ENCODE results near the gene BAIAP3.

BAIAP3 gene

DNA sequence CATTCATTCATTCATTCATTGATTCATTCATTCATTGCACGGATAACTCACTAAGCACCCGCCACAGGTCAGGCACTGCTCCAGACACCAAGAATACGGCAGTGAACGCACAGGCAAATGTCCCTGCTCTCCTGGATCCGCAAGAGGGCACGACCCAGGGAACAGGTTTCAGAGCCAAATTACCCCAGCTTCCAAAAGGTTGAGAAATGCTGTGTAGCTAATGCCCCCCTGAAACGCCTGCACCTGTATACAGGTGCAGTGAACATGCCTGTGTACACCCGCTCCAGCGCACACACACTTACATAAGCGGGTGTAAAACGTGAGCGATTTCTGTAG lies 33.6 kb upstream of the BAIAP3 start:
- Histone ChIP-seq H3K9ac (ENCODE audit: low read depth, low read length) (no peak overlapping the region), H3K9me3 (ENCODE audit: insufficient read depth, low read depth, low read length) (no peaks in the 10 kb centered on the region), H3K36me3 (ENCODE audit: insufficient read depth, low read length) (no peaks in the 10 kb centered on the region), H3K27ac (ENCODE audit: low read depth, low read length) (no peak overlapping the region), H3K4me1 (ENCODE audit: insufficient read depth, low read length) (no peaks in the 10 kb centered on the region; the same call in 1 of the 2 replicates), H3K27me3 (ENCODE audit: insufficient read depth, low read length) (peaks cover 5% of the 10 kb centered on the region; the same call in 1 of the 2 replicates), H3K4me3 (ENCODE audit: low read length) (no peak overlapping the region)
- WGBS = 88% methylated on average over 12 of the region's 12 CpGs

DNA sequence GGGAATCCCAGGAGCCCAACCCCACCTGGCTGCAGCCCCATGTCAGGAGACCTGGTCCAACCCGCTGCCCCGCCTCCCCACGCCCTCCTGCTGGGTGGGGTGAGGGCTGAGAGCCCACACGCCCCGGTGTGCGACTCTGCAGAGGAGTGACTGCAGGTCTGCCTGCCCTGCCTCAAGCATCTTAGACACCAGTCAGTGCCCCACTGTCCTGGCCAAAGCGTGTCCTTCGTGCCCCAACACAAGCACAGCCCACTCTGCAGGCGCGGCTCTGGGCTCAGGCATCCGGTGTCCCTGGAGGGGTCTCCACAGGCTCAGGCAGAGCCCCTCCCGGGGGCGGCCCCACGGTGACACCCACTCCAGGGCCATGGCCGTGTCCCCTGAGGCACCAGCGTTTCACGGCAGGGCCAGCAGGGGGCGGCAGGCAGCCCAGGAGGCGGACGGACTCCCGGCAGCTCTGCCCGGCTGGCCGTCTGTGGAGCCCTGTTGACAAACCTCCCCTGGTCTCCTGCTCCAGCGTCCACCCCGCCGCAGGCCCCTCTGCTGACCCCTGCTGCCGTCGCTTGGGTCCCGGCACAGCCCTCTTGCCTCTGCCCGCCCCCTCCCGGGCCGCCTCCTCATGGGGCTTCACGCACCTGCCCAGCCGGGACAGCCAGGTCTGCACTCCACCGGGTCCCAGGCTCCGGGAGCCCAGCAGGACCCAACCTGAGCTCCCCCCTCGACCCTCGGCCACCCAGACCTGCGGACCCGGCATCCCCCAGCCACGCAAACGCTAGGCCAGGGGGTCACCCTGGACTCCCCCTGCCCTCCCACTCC lies 32.6 kb upstream of the BAIAP3 start:
- 27% methylated on average over 42 of the region's 42 CpGs for WGBS
- no peak overlapping the region for H3K9ac ChIP-seq (ENCODE audit: low read depth, low read length)
- H3K27me3 ChIP-seq (ENCODE audit: insufficient read depth, low read length) = peaks cover 5% of the 10 kb centered on the region; the same call in 1 of the 2 replicates

GRCh38 chr16:1301562-1301961 lies 31.9 kb upstream of the BAIAP3 start:
- no peaks in the 10 kb centered on the region for H3K4me1 ChIP-seq (ENCODE audit: insufficient read depth, low read length)
- WGBS = 88% methylated on average over 12 of the region's 12 CpGs
- H3K9me3 ChIP-seq (ENCODE audit: insufficient read depth, low read depth, low read length) = no peaks in the 10 kb centered on the region
- no peak overlapping the region for H3K4me3 ChIP-seq (ENCODE audit: low read length)
- H3K9ac ChIP-seq (ENCODE audit: low read depth, low read length) = no peak overlapping the region
- no peak overlapping the region for H3K27ac ChIP-seq (ENCODE audit: low read depth, low read length)
- H3K27me3 ChIP-seq (ENCODE audit: insufficient read depth, low read length) = peaks cover 5% of the 10 kb centered on the region; the same call in 1 of the 2 replicates
- H3K36me3 ChIP-seq (ENCODE audit: insufficient read depth, low read length) = no peaks in the 10 kb centered on the region

More for the DNA sequence above, 32.6 kb upstream of the BAIAP3 start:
- H3K27ac ChIP-seq (ENCODE audit: low read depth, low read length) = no peak overlapping the region
- no peaks in the 10 kb centered on the region for H3K4me1 ChIP-seq (ENCODE audit: insufficient read depth, low read length)
- no peaks in the 10 kb centered on the region for H3K9me3 ChIP-seq (ENCODE audit: insufficient read depth, low read depth, low read length)
- no peak overlapping the region; the same call in 1 of the 2 replicates for H3K4me3 ChIP-seq (ENCODE audit: low read length)
- no peaks in the 10 kb centered on the region for H3K36me3 ChIP-seq (ENCODE audit: insufficient read depth, low read length)

DNA sequence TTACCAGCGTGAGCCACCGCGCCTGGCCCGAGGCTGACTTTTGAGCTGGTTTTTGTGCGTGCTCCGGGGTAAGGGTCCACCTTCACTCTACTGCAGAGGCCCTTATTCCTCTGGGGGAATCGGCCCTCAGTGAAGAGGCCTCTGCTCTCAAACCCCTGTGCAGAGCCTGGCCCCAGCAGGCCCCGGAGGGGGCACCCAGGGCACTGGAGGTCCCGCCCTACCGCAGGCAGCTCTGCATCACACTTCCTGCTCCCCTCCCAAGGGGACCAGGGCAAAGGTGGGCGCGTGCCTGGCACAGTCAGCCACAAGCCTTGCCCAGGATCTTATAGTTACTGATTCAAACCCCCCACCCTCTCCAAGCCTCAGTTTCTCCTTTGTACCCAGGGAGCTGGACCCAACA lies 27.6 kb upstream of the BAIAP3 start:
- Histone ChIP-seq H3K36me3 (ENCODE audit: insufficient read depth, low read length) (no peaks in the 10 kb centered on the region), H3K27ac (ENCODE audit: low read depth, low read length) (no peak overlapping the region), H3K27me3 (ENCODE audit: insufficient read depth, low read length) (no peaks in the 10 kb centered on the region), H3K9me3 (ENCODE audit: insufficient read depth, low read depth, low read length) (no peaks in the 10 kb centered on the region), H3K9ac (ENCODE audit: low read depth, low read length) (no peak overlapping the region), H3K4me1 (ENCODE audit: insufficient read depth, low read length) (no peaks in the 10 kb centered on the region), H3K4me3 (ENCODE audit: low read length) (no peak overlapping the region)
- 85% methylated on average over 12 of the region's 12 CpGs for WGBS

DNA sequence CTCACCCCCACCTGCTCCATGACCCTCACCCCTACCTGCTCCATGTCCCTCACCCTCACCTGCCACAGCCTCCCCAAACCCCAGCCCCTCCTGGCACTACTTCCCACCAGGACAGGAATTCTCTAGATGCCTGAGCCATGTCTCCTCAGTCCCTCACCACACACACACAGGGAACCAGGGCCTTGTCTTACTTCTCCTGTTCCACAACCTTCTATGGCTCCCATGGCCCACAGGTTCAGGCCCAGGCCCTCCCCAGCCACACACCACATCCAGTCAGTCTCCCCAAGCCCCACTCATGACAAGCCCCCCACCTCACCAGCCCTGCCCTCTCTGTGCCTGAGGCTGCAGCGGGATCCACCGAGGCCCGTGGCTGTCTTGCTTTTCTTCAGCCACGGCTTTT lies 27.1 kb upstream of the BAIAP3 start:
- no peaks in the 10 kb centered on the region for H3K4me1 ChIP-seq (ENCODE audit: insufficient read depth, low read length)
- H3K27me3 ChIP-seq (ENCODE audit: insufficient read depth, low read length) = no peaks in the 10 kb centered on the region
- no peaks in the 10 kb centered on the region for H3K9me3 ChIP-seq (ENCODE audit: insufficient read depth, low read depth, low read length)
- H3K27ac ChIP-seq (ENCODE audit: low read depth, low read length) = no peak overlapping the region
- WGBS = 67% methylated on average over 4 of the region's 4 CpGs
- H3K9ac ChIP-seq (ENCODE audit: low read depth, low read length) = no peak overlapping the region
- H3K4me3 ChIP-seq (ENCODE audit: low read length) = no peak overlapping the region
- no peaks in the 10 kb centered on the region for H3K36me3 ChIP-seq (ENCODE audit: insufficient read depth, low read length)

DNA sequence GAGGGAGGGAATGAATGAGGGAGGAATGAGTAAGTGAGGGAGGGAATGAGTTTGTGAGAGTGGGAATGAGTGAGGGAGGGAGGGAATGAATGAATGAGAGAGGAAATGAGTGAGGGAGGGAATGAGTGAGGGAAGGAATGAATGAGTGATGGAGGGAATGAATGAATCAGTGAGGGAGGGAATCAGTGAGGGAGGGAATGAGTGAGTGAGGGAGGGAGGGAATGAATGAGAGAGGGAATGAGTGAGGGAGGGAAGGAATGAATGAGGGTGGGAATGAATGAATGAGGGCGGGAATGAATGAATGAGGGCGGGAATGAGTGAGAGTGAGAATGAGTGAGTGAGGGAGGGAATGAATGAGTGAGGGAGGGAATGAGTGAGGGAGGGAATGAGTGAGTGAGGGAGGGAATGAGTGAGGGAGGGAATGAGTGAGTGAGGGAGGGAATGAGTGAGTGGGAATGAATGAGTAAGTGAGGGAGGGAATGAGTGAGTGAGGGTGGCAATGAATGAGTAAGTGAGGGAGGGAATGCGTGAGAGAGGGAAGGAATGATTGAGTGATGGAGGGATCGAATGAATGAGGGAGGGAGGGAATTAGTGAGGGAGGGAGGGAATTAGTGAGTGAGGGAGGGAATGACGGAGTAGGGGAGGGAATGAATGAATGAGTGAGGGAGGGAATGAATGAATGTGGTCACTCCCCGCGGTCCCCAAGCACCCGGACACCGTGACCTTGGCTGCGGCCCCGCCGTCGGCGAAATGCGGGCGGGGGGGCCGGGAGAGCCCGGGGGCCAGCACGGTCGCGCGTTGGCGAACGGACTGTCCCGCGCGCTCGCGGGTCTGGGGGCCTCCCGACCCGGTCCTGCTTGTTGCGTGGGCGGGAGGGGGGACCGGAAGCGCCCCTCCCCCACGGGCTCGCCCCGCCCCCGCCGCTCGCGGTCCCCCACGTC lies 25.1 kb upstream of the BAIAP3 start:
- Histone ChIP-seq H3K36me3 (ENCODE audit: insufficient read depth, low read length) (peaks cover 10% of the 10 kb centered on the region; the same call in 1 of the 2 replicates), H3K9ac (ENCODE audit: low read depth, low read length) (no peak overlapping the region), H3K27me3 (ENCODE audit: insufficient read depth, low read length) (no peaks in the 10 kb centered on the region), H3K9me3 (ENCODE audit: insufficient read depth, low read depth, low read length) (no peaks in the 10 kb centered on the region), H3K4me1 (ENCODE audit: insufficient read depth, low read length) (no peaks in the 10 kb centered on the region), H3K27ac (ENCODE audit: low read depth, low read length) (peak overlapping the region; percentile 100), H3K4me3 (ENCODE audit: low read length) (peak overlapping the region; percentile 94)
- 5% methylated on average over 38 of the region's 43 CpGs for WGBS

- H3K27me3 ChIP-seq (ENCODE audit: insufficient read depth, low read length) = no peaks in the 10 kb centered on the region
- under 1% methylated on average over 117 of the region's 117 CpGs for WGBS
These were observed 24.2 kb upstream of the BAIAP3 start, which contains the start of gene UBE2I for GRCh38 chr16:1308977-1309885. TSS of gene UBE2I (plus strand) at chr16:1309636. CDS start at chr16:1314031, 4,395 bp downstream.

DNA sequence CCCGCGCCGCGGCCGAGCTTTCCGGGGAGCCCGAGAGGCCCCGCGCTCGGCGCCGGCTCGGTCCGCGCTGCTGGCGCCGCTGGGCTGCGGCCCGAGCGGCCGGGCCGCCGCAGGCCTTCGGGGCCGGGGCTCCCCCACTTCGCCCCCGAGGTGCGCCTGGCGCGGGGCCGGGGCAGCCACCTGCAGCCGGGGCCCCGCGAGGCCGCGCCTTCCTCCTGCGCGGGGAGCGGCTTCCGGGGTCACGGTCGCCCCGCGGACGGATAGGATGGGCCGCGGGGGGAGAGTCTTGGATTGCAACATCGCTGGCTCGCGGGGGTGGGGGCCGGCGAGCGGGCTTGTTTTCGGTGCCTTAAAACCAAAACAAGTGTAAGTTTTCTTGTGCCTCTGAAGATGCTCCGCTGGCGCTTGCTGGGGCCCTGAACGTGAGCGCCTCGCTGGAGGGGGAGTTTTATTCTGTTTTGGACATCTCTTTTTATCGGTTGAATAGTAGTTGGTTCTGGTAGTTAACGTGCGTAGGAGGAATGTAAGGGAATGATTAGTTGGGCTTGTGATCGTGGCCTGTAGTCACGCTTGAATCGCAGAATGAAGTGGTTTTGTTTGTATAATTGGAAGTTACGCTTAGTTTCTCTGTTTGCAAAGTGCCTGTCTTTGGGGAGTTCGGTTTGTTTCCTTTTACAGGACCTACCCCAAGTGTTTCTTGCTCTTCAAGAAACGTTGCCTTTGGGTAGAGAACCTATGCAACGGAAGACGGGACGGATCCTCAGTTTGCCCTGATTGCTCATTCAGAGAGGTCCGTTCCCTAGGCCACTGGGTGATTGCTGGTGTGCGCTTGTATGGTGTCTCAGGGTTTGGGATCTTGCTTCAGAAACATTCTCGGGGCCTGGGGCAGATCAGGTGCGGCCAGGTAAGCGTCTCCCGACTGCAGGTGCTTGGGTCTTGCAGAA lies 23.3 kb upstream of the BAIAP3 start:
- H3K27ac ChIP-seq (ENCODE audit: low read depth, low read length) = no peak overlapping the region

More at GRCh38 chr16:1308977-1309885, 24.2 kb upstream of the BAIAP3 start, which contains the start of gene UBE2I:
- H3K27ac ChIP-seq (ENCODE audit: low read depth, low read length) = peak within 1 kb of the TSS; percentile 100
- peak within 1 kb of the TSS; percentile 94 for H3K4me3 ChIP-seq (ENCODE audit: low read length)
- H3K9ac ChIP-seq (ENCODE audit: low read depth, low read length) = peak within 1 kb of the TSS; percentile 100
- H3K4me1 ChIP-seq (ENCODE audit: insufficient read depth, low read length) = no peaks in the 10 kb centered on the region
- no peaks in the 10 kb centered on the region for H3K9me3 ChIP-seq (ENCODE audit: insufficient read depth, low read depth, low read length)
- peaks cover 19% of the 10 kb centered on the region for H3K36me3 ChIP-seq (ENCODE audit: insufficient read depth, low read length)

GRCh38 chr16:1310832-1311200 lies 22.6 kb upstream of the BAIAP3 start:
- Histone ChIP-seq H3K4me1 (ENCODE audit: insufficient read depth, low read length) (no peaks in the 10 kb centered on the region), H3K27ac (ENCODE audit: low read depth, low read length) (no peak overlapping the region), H3K4me3 (ENCODE audit: low read length) (peak overlapping the region; percentile 94), H3K9me3 (ENCODE audit: insufficient read depth, low read depth, low read length) (no peaks in the 10 kb centered on the region), H3K36me3 (ENCODE audit: insufficient read depth, low read length) (peaks cover 35% of the 10 kb centered on the region), H3K9ac (ENCODE audit: low read depth, low read length) (peak overlapping the region; percentile 100), H3K27me3 (ENCODE audit: insufficient read depth, low read length) (no peaks in the 10 kb centered on the region)
- 6% methylated on average over 14 of the region's 14 CpGs for WGBS

More for the DNA sequence above, 23.3 kb upstream of the BAIAP3 start:
- peaks cover 29% of the 10 kb centered on the region for H3K36me3 ChIP-seq (ENCODE audit: insufficient read depth, low read length)
- peak overlapping the region; percentile 100 for H3K9ac ChIP-seq (ENCODE audit: low read depth, low read length)
- no peaks in the 10 kb centered on the region for H3K27me3 ChIP-seq (ENCODE audit: insufficient read depth, low read length)
- peak overlapping the region; percentile 94 for H3K4me3 ChIP-seq (ENCODE audit: low read length)
- no peaks in the 10 kb centered on the region for H3K4me1 ChIP-seq (ENCODE audit: insufficient read depth, low read length)
- 2% methylated on average over 77 of the region's 77 CpGs for WGBS
- no peaks in the 10 kb centered on the region for H3K9me3 ChIP-seq (ENCODE audit: insufficient read depth, low read depth, low read length)
